GM21737 (cell line): Measurements from ENCODE around the gene NHERF2.
A peak's percentile ranks its signal among the peaks of the same experiment; 100 is the strongest.
"Not testable (repeated sequence)": the region's sequence is repeated elsewhere in the genome, so short reads cannot be mapped to it uniquely, and the experiment has no call there.

Experiments
- ATAC-seq: cut with Tn5 transposase; IDR thresholded peaks from one replicate; pipeline ENCODE4 v1.9.1; 2021; ENCODE audit warnings: mild to moderate bottlenecking, moderate library complexity; ENCODE audit not compliant: unreplicated experiment

Gene NHERF2

GRCh38 chr16:2004795-2005517 is 21.7 kb upstream of the NHERF2 start:
- ATAC-seq = no peak

GRCh38 chr16:2005646-2006045 is 21.1 kb upstream of the NHERF2 start:
- ATAC-seq = no peak

- ATAC-seq = no peak
These were observed 20.4 kb upstream of the NHERF2 start for GRCh38 chr16:2006317-2006716.

GRCh38 chr16:2007081-2007836 is 19.4 kb upstream of the NHERF2 start:
- ATAC-seq = no peak

- no peak for ATAC-seq
These were observed 18.6 kb upstream of the NHERF2 start for GRCh38 chr16:2008009-2008526.

GRCh38 chr16:2008631-2009163 is 18.0 kb upstream of the NHERF2 start:
- ATAC-seq = peak; percentile 7

- ATAC-seq = peak; percentile 21
These were observed 17.5 kb upstream of the NHERF2 start for GRCh38 chr16:2009164-2009711.

- peak; percentile 82 for ATAC-seq
These were observed 16.8 kb upstream of the NHERF2 start, which contains the start of gene ZNF598 for GRCh38 chr16:2009791-2010510. Gene ZNF598 (minus strand): TSS chr16:2009821.

GRCh38 chr16:2011726-2012125 is 15.0 kb upstream of the NHERF2 start:
- ATAC-seq = not testable (repeated sequence)

GRCh38 chr16:2013527-2013926 is 13.2 kb upstream of the NHERF2 start:
- no peak for ATAC-seq

- ATAC-seq = no peak
These were observed 11.4 kb upstream of the NHERF2 start for GRCh38 chr16:2015117-2015946.

- ATAC-seq = no peak
These were observed 10.8 kb upstream of the NHERF2 start for GRCh38 chr16:2015947-2016208.

GRCh38 chr16:2016407-2016922 is 10.2 kb upstream of the NHERF2 start:
- no peak for ATAC-seq

GRCh38 chr16:2019518-2019920 is 7.2 kb upstream of the NHERF2 start, which contains the start of gene NPW:
Gene NPW (plus strand): TSS chr16:2019785.
- no peak for ATAC-seq

- ATAC-seq = no peak
These were observed 6.5 kb upstream of the NHERF2 start for GRCh38 chr16:2019921-2020831.

GRCh38 chr16:2022723-2023091 is 4.0 kb upstream of the NHERF2 start:
- no peak for ATAC-seq

- ATAC-seq = peak; percentile 64
These were observed 3.3 kb upstream of the NHERF2 start for GRCh38 chr16:2023092-2024031.

GRCh38 chr16:2024032-2024420 is 2.7 kb upstream of the NHERF2 start:
- no peak for ATAC-seq
